Body of pancreas (tissue), 4 donors: Measurements from ENCODE around the gene DMD.

Source experiments
- POLR2A ChIP-seq, 3 donors: fragments of 450-650 bp; IDR thresholded peaks; one replicate each; pipeline ENCODE4 v1.6.1; 2016; ENCODE audit warnings: antibody characterized with exemption in 3 of 3, mild to moderate bottlenecking in 2 of 3
- TF ChIP-seq, protein P1 (sequence below), 7 experiments: fragments of 450-650 bp in 4 of 7; fragments of 200-600 bp in 3 of 7; sonication (generic) in 3 of 7; IDR thresholded peaks; one replicate each; pipeline ENCODE4 v1.5.1; 2016 to 2019; ENCODE audit warnings: antibody characterized with exemption in 7 of 7

DNA sequence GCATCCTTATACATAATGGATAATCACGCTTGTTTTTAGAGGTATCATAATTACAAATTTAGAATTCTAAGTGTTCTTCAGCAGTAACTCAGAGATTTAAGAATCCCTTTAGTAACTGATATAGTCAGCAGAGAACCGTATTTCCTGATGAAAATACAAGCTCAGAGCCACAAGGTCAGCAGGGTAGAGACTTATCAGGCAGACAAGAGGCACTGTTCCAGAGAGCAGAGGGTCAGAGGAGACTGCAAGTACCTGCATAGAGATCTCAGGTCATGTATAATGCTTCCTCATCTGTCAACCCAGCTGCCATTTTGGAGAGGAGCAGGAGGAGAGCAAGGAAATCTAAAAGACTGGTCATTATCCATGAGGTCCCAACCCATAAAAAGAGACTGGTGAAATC, 1352.4 kb downstream of the DMD start:
- TF ChIP-seq POLR2A (IDR thresholded peaks at IDR 0.05) = no peak
- TF ChIP-seq, protein P1, sequence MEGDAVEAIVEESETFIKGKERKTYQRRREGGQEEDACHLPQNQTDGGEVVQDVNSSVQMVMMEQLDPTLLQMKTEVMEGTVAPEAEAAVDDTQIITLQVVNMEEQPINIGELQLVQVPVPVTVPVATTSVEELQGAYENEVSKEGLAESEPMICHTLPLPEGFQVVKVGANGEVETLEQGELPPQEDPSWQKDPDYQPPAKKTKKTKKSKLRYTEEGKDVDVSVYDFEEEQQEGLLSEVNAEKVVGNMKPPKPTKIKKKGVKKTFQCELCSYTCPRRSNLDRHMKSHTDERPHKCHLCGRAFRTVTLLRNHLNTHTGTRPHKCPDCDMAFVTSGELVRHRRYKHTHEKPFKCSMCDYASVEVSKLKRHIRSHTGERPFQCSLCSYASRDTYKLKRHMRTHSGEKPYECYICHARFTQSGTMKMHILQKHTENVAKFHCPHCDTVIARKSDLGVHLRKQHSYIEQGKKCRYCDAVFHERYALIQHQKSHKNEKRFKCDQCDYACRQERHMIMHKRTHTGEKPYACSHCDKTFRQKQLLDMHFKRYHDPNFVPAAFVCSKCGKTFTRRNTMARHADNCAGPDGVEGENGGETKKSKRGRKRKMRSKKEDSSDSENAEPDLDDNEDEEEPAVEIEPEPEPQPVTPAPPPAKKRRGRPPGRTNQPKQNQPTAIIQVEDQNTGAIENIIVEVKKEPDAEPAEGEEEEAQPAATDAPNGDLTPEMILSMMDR (IDR thresholded peaks at IDR 0.05) = no peak
